22Rv1 (cell line): ENCODE data around the gene TMEM213.

Experiments used
- H3K27ac ChIP-seq: fragments of 450-650 bp; 2 replicates; pipeline ENCODE4 v1.5.1; 2017
- ZFX ChIP-seq: fragments of 450-650 bp; IDR thresholded peaks from 2 replicates; pipeline ENCODE4 v1.6.1; 2017; ENCODE audit warnings: antibody characterized with exemption, borderline replicate concordance
- TF ChIP-seq, protein P1 (sequence below): fragments of 450-650 bp; IDR thresholded peaks from 2 replicates; pipeline ENCODE4 v1.5.1; 2017; ENCODE audit warnings: mild to moderate bottlenecking

Gene TMEM213

GRCh38 chr7:138854115-138854645 is 56.4 kb downstream of the TMEM213 start:
- no peak overlapping the region for H3K27ac ChIP-seq

DNA sequence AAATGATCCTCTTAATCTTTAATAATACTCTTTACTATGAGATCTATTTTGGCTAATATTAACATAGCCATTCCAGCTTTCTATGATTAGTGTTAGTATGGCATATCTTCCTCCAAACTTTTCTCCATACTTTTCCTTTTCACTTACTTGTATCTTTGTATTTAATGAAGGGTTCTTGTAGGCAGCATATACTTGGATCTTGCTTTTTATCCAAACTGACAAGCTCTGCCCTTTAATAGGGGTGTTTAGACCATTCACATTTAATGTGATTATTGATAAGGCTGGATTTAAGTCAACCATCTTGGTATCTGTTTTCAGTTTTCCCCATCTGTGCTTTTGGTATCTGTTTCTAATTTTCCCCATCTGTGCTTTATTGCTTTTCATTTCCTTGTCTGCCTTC is 59.9 kb downstream of the TMEM213 start:
- H3K27ac ChIP-seq, result no peak overlapping the region
- TF ChIP-seq ZFX, result no peak

More at GRCh38 chr7:138854115-138854645, 56.4 kb downstream of the TMEM213 start:
- TF ChIP-seq ZFX, result no peak
- TF ChIP-seq, protein P1, sequence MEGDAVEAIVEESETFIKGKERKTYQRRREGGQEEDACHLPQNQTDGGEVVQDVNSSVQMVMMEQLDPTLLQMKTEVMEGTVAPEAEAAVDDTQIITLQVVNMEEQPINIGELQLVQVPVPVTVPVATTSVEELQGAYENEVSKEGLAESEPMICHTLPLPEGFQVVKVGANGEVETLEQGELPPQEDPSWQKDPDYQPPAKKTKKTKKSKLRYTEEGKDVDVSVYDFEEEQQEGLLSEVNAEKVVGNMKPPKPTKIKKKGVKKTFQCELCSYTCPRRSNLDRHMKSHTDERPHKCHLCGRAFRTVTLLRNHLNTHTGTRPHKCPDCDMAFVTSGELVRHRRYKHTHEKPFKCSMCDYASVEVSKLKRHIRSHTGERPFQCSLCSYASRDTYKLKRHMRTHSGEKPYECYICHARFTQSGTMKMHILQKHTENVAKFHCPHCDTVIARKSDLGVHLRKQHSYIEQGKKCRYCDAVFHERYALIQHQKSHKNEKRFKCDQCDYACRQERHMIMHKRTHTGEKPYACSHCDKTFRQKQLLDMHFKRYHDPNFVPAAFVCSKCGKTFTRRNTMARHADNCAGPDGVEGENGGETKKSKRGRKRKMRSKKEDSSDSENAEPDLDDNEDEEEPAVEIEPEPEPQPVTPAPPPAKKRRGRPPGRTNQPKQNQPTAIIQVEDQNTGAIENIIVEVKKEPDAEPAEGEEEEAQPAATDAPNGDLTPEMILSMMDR, result no peak

GRCh38 chr7:138861051-138861450 is 63.3 kb downstream of the TMEM213 start:
- no peak overlapping the region for H3K27ac ChIP-seq
- no peak for TF ChIP-seq ZFX
- TF ChIP-seq, protein P1, result no peak

- H3K27ac ChIP-seq, result no peak overlapping the region
- TF ChIP-seq, protein P1, result no peak
- no peak for TF ChIP-seq ZFX
Measured at GRCh38 chr7:138863931-138864330, 66.1 kb downstream of the TMEM213 start.

GRCh38 chr7:138864667-138865066 is 66.9 kb downstream of the TMEM213 start:
- H3K27ac ChIP-seq, result no peak overlapping the region
- no peak for TF ChIP-seq ZFX

GRCh38 chr7:138865843-138866242 is 68.0 kb downstream of the TMEM213 start:
- H3K27ac ChIP-seq, result no peak overlapping the region
- no peak for TF ChIP-seq ZFX
- TF ChIP-seq, protein P1, result no peak

DNA sequence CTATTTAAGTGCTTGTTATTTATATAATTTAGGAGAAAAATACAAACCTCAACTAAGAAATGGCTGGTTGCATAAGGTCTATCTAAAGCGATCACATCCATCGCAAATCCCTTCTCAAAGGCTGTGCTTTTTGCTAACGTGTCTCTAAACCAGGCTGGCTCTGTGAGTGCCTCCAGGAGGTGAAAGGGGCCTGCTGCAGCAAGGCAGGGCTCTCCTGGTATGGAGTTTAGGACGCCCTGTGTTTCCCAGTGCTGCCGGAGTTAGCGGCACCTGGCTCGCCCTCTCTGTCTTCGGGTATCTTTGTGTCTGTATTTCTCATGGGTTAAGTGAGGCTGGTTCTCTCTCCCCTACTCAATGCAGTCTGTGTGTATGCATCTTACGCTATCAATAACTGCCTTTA is 68.6 kb downstream of the TMEM213 start:
- H3K27ac ChIP-seq, result no peak overlapping the region
- TF ChIP-seq, protein P1, result no peak
- TF ChIP-seq ZFX, result no peak

DNA sequence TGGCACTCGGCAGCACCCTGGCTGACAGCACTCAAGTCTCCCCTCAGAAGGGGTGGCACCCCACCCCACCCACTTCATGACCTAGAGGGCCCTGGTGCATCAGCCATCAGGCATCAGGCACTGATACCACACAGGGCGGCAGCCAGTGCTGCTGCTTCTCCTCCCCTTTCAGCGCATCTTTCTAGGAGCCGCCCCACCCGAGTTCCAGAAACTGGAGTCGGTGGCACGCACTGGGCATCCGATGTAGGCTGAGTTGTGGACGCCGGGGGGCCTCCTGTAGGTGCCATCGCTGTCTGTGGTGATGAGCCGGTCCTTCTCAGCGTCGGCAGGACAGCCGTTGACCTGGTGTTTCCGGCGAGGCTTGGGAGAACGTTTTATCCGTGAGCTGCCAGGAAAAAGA is 70.0 kb downstream of the TMEM213 start:
- no peak for TF ChIP-seq ZFX
- TF ChIP-seq, protein P1, result no peak
- no peak overlapping the region for H3K27ac ChIP-seq
